Sciatic nerve (tissue), 2 donors: ENCODE measurements around the gene C14orf180. TPM values are rescaled to one million over a fixed set of nuclear protein-coding genes. Genes with fewer than 3 reads are reported as not detected.
A peak's percentile ranks its signal among the peaks of the same experiment; 100 is the strongest.

Experiments used
- ATAC-seq: fragments of 200-7000 bp; cut with Tn5 transposase; one replicate; pipeline ENCODE4 v1.9.1; 2020; ENCODE audit warnings: mild to moderate bottlenecking, moderate library complexity
- DNase-seq: peaks from one replicate; pipeline ENCODE4 v3.0.0-alpha.2; 2020; ENCODE audit warnings: low spot score
- intact Hi-C: fragments of 100-400 bp; cut with DNase I; formaldehyde crosslinking; loops from one replicate; pipeline ENCODE4 v1.14.2; 2022
- total RNA-seq: library from RNA; stranded (reverse); fragmentation: NEBNext Ultra II Directional; extraction: Animal tissue kit (Norgen Biotek cat#: 25700); gene quantifications from one replicate; pipeline ENCODE4 v1.2.1, GENCODE V29; 2021
- donor health status: DM: no; HTN: no; CAD: no.
- donor health status: DM: no; HTN: no; CAD: no.

Gene C14orf180
- total RNA-seq, 1 donor from 2014 or later = 4.7 TPM

DNA sequence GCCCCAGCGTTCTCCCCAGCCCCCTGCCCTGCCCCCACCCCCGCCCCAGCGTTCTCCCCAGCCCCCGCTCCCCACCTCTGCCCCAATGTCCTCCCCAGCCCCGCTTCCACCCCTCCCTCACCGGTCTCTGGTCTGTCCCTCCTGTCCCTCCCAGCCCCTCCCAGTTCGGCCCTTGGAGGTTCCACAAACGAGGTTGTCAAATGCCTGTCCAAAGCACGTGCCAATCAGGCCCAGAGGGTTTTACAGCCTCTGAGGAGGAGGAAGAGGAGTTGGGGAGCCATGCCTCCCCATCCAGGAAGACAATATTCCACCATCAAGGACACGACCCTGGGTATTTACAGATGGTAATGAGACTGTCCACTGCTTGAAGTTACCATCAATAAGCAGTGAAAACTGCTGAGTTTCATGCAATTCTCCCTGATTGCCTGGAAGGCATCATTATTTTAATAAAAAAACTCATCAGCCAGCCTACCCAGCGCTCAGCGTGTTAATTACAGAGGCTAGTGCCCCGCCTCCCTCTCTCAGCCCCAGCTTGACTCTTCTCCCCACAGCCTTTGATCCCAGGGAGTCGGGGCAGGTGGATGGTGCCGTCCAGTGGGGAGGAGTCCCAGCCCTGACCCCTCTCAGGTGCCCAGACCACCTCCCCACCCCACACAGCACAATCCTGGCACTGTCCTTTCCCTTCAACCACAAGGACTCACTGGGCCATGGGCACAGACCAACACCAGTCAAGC is 30.6 kb upstream of the C14orf180 start:
- intact Hi-C loops = no loop called here
- peak; percentile 13 for DNase-seq
- no peak for ATAC-seq

GRCh38 chr14:104549536-104550339 is 29.8 kb upstream of the C14orf180 start:
- ATAC-seq (no peak), DNase-seq (peak; percentile 6)
- intact Hi-C loops = no loop called here

DNA sequence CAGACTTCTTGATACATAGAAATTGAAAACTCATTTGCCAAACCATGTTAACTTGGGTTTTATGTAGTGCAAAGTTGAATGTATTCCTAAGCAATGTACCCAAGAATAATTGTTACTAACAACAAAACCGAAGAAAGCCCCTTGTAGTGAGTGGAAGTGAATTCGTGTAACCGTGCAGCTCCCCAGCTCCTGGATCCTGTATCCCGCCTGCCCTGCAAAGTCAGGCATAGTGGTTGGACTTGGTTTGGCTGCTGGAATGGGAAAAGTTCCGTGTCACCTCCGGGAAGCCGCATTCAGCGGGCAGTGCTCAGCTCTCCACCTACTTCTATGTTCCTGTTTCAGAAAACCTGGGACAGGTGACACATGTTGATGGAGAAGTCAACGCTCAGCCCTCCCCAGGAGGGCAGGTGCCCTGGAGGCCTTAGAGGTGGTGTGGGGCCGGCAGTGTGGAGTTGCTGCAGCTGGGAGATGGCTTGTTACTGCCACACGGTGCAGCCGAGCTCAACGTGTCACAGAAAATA is 29.2 kb upstream of the C14orf180 start:
- DNase-seq = peak; percentile 18
- intact Hi-C loops = no loop called here
- ATAC-seq = no peak

DNA sequence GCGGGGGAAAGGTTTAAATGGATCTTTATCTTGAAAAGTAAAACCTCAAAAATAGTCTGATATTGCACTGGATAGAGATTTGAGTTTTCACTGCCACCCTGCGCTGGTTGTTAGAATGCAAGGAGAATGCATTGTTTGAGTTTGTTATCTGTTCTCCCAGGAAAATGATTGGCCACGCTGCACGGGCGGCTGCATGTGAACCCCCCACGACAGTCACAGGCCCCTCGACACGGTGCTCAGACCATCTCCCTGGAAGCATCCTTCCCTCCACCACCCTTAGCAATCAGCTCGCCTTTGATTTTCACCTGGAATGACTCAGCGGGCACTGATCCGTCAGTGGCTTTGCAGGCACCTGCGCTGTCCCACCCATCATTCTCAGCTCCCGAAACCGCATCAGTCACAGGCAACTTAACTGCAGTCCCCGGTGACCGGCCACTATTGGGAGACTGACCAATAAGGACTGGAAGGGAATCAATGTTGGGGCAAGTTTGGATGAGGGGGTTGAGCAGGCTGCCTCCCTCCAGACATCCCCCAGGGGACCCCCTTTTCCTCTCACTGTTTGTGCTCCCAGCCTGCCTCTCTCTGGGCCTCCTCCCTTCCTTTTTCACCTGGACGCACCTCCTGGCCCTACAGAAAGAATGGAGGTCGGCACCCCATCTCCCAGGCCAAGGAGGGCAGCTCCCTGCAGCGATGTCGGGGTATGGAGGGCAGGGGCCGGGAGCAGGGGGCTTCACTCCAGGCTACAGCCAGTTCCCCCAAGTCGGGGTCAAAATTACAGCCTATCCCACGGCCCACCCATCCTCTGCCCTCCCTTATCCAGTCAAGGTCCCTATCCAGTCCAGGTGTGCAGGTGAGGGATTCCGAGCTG is 28.5 kb upstream of the C14orf180 start:
- ATAC-seq = no peak
- DNase-seq = peak; percentile 53
- intact Hi-C loops = no loop called here

DNA sequence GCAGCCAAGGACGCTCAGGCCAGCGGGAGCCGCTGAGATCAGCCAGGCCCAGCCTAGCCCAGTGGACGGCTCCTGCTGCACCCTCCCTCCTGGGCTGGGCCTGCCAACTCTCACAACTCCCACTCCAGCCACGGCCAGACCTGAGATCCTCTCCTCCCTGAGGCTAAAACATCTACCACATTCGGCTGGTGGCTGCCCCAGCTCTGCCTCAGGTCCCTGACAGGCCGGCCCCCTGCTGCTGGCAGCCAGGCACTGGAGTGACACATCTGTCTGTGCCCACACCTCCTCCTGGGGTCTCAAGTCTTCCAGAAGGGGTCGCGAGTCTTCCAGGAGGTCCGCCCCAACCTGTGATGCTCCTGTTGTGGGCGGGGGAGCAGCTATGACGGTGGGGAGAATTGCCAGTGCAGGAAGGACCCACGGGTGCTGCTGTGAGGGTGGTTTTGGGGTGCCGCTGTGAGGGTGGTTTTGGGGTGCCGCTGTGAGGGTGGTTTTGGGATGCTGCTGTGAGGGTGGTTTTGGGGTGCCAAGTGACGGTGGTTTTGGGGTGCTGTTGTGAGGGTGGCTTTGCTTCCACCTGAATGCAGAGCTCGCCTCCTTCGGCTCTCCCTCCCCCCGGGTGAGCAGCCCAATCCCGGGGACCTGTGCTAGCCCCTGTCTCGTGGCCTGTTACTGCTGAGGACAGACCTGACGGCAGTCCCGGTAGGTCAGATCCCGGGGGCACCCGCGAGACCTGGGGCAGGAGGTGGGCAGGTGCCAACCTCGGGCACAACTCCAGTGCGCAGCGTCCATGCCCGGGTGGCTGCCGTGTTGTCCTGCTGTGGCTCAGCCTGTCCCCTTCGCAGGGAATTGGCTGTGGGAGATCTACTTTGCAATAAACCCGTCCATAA is 27.5 kb upstream of the C14orf180 start:
- intact Hi-C loops = no loop called here
- no peak for ATAC-seq
- peak; percentile 47 for DNase-seq

DNA sequence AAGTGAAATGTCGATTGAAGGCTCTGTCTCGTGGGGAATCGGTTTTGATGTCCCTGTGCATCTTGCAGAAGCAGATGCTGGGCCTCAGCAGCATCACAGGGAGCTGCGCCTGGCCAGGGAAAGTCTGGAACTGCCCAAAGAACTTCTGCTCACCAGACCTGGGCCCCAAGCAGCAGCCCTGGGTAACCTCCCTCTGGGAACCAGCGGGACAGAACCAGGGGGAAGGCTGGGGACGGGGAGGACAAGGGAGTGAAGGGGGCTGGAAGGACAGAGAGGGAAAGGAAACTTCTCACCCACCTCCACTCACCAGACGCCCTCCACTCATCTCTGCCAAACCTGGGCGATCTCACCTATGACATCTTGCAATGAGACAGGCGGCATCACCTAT is 26.8 kb upstream of the C14orf180 start:
- no peak for ATAC-seq
- intact Hi-C loops = no loop called here
- DNase-seq = no peak

DNA sequence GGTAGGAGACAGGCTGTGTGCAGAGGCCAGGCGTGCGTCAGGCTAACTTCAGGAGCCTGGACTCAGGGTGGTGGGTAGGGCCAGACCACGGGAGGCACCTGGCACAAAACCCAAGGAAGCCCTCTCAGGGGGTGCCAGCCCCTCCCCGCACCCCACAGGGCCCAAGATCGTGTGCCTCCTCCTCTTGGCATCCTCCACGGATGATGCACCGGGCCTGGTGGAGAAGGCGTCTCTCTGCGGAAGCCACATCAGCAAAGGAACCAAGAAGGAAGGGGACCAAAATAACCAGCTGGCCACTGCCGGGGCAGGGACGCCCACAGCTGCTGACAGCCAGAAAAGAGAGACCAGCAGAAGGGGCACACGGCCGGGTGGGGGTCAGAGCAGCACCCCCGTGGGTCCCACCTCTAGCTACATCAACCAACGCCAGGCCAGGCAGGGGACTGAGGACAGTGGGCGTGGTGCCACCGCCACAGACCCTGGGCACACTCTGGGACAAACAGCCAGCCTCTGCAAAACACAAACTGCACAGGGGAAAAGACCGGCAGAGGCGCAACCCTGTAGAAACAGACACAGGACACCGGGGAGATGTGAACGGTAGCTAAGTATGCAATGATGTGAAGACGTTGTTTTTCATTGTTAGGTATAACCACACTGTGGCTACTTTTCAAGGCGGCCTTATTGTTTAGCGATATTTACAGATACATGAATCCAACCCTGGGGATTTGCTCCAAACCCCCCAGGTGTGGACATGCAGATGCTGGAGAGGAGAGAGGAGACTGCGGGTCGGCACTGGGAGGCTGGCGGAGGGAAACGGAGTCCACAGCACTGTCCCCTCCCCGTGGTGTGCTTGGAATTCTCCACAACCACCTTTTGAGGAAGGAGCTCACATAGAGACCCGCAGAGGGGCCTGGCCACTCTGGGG is 26.1 kb upstream of the C14orf180 start:
- DNase-seq (peak; percentile 34), ATAC-seq (no peak)
- intact Hi-C loops = no loop called here

DNA sequence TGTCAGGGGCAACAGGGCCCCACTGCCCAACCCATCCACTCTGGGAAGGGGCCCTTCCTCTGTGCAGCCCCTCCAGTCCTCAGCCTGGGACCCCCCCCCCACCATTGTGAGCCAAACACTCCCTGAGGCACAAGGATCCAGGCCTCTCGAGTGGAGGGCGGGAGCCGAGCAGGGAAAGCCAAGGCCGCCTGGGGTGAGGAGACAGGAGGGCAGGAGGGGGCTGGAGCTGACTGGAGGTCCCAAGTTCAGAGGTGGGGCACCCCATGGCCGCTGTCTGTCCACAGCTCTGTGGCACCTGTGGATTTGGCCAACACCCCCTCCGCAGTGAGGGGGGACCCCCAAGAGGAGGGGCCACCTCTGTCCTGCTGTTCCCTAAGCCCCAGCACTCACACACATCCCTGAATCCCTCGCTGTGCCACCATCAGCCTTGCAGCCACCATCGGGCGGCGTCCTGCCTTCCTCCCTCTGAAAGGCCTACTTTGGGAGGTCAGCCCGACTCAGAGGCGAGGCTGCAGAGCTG is 25.4 kb upstream of the C14orf180 start:
- peak; percentile 35 for DNase-seq
- intact Hi-C loops = no loop called here
- no peak for ATAC-seq

GRCh38 chr14:104554608-104555429 is 24.7 kb upstream of the C14orf180 start:
- peak; percentile 53 for DNase-seq
- ATAC-seq = no peak
- intact Hi-C loops = no loop called here

DNA sequence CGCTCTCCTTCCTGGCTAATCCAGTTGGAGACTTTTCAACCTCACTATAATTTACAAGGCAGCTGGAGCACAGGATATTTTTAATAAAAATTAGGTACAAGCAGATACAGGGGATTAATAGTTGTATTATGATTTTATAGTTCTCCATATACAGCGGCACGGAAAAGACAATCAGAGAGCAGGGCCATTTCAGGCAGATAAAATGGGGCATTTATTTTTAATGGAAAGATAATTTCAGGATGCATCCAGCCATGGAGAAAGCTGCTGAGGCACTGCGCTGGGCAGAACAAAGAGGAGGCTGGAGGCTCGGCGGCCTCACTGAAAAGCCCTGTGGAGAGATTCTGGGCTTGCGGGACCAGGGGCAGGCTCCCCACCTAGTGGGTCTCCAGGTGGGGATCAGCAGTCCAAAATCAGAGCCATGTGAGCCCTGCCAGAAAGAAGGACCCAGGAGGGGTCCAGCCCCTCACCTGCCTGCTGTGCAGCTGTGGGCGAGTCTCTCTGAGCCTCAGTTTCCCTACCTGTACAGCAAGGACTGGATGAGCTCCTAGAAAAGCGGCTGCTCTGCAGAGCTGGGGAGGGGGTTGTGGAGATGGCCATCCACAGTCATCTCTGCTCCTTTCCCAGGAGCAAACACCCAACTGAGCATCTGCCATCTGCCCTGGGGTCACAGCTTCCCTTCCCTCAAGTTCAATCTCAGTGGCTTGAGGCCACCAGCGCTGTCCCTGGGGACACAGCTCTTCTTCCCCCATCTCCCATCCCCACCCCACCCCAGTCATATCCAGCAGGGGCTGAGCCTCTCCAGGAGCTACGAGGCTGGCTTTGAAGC is 23.9 kb upstream of the C14orf180 start:
- intact Hi-C loops = no loop called here
- no peak for DNase-seq
- no peak for ATAC-seq

DNA sequence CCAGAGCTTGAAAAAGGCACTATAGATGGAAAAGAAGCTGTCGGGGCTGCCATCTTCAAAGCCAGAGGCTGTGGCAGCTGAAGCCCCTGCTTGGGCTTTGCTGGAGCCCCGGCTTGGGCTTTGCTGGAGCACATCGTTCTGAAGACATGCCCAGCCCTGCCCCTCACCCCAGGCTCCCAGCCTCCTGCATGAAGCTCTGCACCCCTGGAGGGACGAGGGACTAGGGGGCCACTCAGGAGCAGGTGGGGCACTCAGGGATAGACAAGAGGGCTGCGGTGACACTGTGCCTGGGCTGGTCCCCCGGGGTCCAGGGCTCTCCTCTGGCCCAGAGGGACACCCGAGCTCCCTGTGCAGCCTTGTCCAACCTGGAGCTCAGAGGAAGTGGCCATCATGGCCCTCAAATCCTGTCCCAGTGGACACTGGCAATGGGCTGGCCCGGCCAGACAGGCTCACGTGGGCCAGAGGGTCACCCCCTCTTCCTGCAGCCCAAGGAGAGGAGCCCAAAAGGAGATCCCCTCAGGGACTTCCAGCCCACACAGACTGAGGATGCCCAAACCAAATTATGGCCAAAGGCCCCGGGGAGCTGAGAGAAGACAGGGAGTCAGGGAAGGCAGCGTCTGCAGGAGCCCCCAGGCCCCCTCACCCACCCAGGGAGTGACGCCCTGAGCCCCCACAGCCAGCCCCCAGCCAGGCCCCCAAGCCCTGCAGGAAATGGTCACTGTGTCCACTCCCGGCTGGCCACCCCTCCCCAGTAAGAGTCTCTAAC is 23.1 kb upstream of the C14orf180 start:
- no peak for DNase-seq
- intact Hi-C loops = no loop called here
- no peak for ATAC-seq

GRCh38 chr14:104557086-104557485 is 22.5 kb upstream of the C14orf180 start:
- DNase-seq = no peak
- ATAC-seq = no peak
- intact Hi-C loops = no loop called here

DNA sequence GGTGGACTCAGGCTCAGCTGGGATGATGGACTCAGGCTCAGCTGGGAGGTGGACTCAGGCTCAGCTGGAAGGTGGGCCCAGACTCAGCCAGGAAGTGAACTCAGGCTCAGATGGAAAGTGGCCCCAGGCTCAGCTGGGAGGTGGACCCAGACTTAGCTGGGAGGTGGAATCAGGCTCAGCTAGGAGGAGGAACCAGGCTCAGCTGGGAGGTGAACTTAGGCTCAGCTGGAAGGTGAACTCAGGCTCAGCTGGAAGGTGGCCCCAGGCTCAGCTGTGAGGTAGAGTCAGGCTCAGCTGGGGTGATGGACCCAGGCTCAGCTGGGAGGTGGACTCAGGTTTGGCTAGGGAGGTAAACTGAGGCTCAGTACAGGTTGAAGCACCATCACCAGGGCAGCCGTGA is 21.8 kb upstream of the C14orf180 start:
- ATAC-seq = no peak
- DNase-seq = no peak
- intact Hi-C loops = no loop called here

DNA sequence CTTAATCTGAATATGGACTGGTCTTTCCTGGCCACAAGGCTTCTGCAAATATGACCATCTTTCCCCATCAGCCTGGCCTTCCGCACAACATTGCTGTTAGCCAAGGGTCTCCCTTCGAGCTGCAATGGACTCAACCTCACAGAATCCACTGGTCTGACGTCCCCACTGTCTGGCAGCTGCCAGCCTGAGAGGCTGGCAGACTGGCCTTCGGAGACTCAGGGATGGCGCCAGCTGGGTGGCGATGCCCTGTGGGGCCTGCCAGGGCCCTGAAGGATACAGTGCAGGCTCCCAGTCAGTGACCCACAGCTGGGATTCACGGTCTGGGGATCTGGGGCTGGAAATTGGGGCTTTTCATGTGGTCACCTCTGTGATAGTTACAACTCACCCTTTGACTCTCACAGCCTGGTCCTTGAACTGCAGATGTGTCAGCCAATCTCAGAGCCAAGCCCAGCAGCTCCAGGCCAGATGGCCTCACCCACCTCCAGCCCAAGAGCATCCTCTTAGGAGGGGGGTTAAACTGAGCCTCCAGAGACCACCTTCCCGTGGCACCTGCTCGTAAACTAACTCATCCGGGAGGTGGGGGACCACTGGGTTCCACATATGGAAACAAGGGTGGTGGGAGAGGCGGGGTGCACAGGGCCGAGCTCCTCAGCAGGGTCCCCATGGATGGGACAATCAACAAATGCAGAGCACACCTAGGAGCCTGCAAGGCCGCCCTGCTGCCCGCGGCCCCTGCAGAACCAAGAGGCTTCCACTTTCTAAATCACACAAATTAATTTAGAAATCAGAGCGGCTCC is 21.1 kb upstream of the C14orf180 start:
- DNase-seq (no peak), ATAC-seq (no peak)
- intact Hi-C loops = no loop called here
